GM12872 (cell line): ENCODE results near the gene VPS50.

Experiments used
- CTCF ChIP-seq: IDR thresholded peaks from 3 replicates; pipeline ENCODE4 v1.5.1; 2011; ENCODE audit warnings: low read depth, mild to moderate bottlenecking, low read length, moderate library complexity; ENCODE audit not compliant: insufficient read depth

VPS50 gene

GRCh38 chr7:93231799-93232672 lies at the start of gene VPS50:
Gene VPS50, plus strand, starts transcription at chr7:93232366. Its CDS starts 102 bp downstream, at chr7:93232468.
- no peak for TF ChIP-seq CTCF

GRCh38 chr7:93185303-93186027 lies 46.7 kb upstream of the VPS50 start:
- no peak for TF ChIP-seq CTCF

GRCh38 chr7:93188870-93189634 lies 43.1 kb upstream of the VPS50 start:
- TF ChIP-seq CTCF, result no peak

- no peak for TF ChIP-seq CTCF
Observed at GRCh38 chr7:93194386-93194785, 37.8 kb upstream of the VPS50 start.

GRCh38 chr7:93196336-93196735 lies 35.8 kb upstream of the VPS50 start:
- no peak for TF ChIP-seq CTCF

- no peak for TF ChIP-seq CTCF
Observed at GRCh38 chr7:93198472-93198871, 33.7 kb upstream of the VPS50 start.
